HG02678 (cell line): ENCODE results near the gene FOXF1.

Experiments used
- ATAC-seq: cut with Tn5 transposase; IDR thresholded peaks from one replicate; pipeline ENCODE4 v1.9.1; 2021; ENCODE audit warnings: mild to moderate bottlenecking, moderate library complexity; ENCODE audit not compliant: unreplicated experiment

The FOXF1 gene

GRCh38 chr16:86492267-86492960, 17.9 kb upstream of the FOXF1 start:
- no peak for ATAC-seq

- ATAC-seq = no peak
Measured at GRCh38 chr16:86492961-86493629, 17.2 kb upstream of the FOXF1 start.

GRCh38 chr16:86494039-86494564, 16.2 kb upstream of the FOXF1 start:
- no peak for ATAC-seq

GRCh38 chr16:86494565-86495356, 15.6 kb upstream of the FOXF1 start:
- ATAC-seq = no peak

GRCh38 chr16:86495357-86495701, 15.0 kb upstream of the FOXF1 start:
- no peak for ATAC-seq

GRCh38 chr16:86495756-86496261, 14.5 kb upstream of the FOXF1 start:
- ATAC-seq = no peak

- no peak for ATAC-seq
Measured at GRCh38 chr16:86496262-86496928, 13.9 kb upstream of the FOXF1 start.

GRCh38 chr16:86496929-86497461, 13.3 kb upstream of the FOXF1 start:
- ATAC-seq = no peak

GRCh38 chr16:86497551-86498021, 12.7 kb upstream of the FOXF1 start:
- ATAC-seq = no peak

GRCh38 chr16:86498155-86498670, 12.1 kb upstream of the FOXF1 start:
- ATAC-seq = no peak

GRCh38 chr16:86498671-86499439, 11.5 kb upstream of the FOXF1 start:
- ATAC-seq = no peak

- no peak for ATAC-seq
Measured at GRCh38 chr16:86499440-86499786, 10.9 kb upstream of the FOXF1 start.

GRCh38 chr16:86499889-86500707, 10.2 kb upstream of the FOXF1 start:
- ATAC-seq = no peak

- ATAC-seq = no peak
Measured at GRCh38 chr16:86500708-86501510, 9.4 kb upstream of the FOXF1 start.

- ATAC-seq = no peak
Measured at GRCh38 chr16:86501989-86502855, 8.1 kb upstream of the FOXF1 start.

- no peak for ATAC-seq
Measured at GRCh38 chr16:86502856-86503748, 7.2 kb upstream of the FOXF1 start.
